ENCODE measurements around the gene SPP2. TPM values are rescaled to one million over a fixed set of nuclear protein-coding genes. Genes with fewer than 3 reads are reported as not detected.

The SPP2 gene, protein sequence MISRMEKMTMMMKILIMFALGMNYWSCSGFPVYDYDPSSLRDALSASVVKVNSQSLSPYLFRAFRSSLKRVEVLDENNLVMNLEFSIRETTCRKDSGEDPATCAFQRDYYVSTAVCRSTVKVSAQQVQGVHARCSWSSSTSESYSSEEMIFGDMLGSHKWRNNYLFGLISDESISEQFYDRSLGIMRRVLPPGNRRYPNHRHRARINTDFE
- total RNA-seq: not detected in 2 replicates

DNA sequence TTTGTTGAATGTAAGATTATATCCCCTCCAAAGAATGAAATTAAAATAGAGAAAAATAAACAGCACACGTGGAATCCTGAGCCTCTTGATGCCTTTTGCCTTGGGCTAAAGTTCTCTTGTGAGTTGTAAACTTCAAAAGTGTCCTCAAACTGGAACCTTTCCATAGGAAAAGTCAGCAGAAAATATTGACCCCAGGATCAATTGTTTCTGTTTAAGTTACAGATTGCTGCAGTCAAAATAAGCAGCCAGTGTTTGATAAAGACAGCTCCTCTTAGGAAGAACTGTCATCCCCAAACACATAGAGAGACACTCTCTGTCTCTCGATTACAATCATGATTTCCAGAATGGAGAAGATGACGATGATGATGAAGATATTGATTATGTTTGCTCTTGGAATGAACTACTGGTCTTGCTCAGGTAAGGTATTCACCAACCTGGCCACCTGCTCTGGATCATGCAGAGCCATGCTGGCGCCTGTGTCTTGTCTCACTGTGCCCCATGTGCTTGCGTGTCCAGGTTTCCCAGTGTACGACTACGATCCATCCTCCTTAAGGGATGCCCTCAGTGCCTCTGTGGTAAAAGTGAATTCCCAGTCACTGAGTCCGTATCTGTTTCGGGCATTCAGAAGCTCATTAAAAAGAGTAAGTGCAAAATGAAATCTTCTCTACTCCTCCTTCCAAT lies at the start of gene SPP2:
Gene SPP2, plus strand, starts transcription at position 248 of the 681 bp plus-strand sequence. Its CDS starts 85 bp downstream, at position 333.

Other genes with a start within 250 kb of the SPP2 start
- 7.9 and 19.0 TPM in 2 replicates for gene HJURP, start 196.2 kb upstream of the SPP2 start, total RNA-seq
- not detected in 2 replicates for gene TRPM8, start 133.3 kb upstream of the SPP2 start, total RNA-seq

All from endothelial cell of coronary artery (primary cell).